Mesenchymal stem cell (in vitro differentiated cells and primary cell): ENCODE results near the gene PCED1B.

Source experiments
- DNase-seq: peaks from one replicate; pipeline ENCODE4 v3.0.0-alpha.2; 2013
- H2AFZ ChIP-seq: one replicate; pipeline ENCODE4 v1.6.1; 2013; ENCODE audit warnings: low read depth, mild to moderate bottlenecking, control low read depth, inconsistent platforms, low read length, moderate library complexity
- H2AK5ac ChIP-seq: 2 replicates; pipeline ENCODE4 v1.6.1; 2013; ENCODE audit warnings: low read length, moderate library complexity, mild to moderate bottlenecking, inconsistent platforms; ENCODE audit not compliant: severe bottlenecking
- H2BK120ac ChIP-seq: one replicate; pipeline ENCODE4 v1.6.1; 2013; ENCODE audit warnings: low read depth, mild to moderate bottlenecking, inconsistent platforms, low read length, moderate library complexity
- H2BK12ac ChIP-seq, 2 experiments: one replicate each; pipeline ENCODE4 v1.6.1; 2013; ENCODE audit warnings: inconsistent platforms in 2 of 2, low read length in 2 of 2, mild to moderate bottlenecking in 2 of 2, moderate library complexity in 2 of 2, control low read depth in 1 of 2
- H2BK15ac ChIP-seq: one replicate; pipeline ENCODE4 v1.6.1; 2013; ENCODE audit warnings: mild to moderate bottlenecking, low read depth, inconsistent platforms; ENCODE audit not compliant: poor library complexity, severe bottlenecking
- H2BK5ac ChIP-seq: 2 replicates; pipeline ENCODE4 v1.6.1; 2013; ENCODE audit warnings: low read depth, mild to moderate bottlenecking, low read length, control low read depth, inconsistent platforms; ENCODE audit not compliant: poor library complexity, severe bottlenecking
- H3K14ac ChIP-seq, 2 experiments: one replicate each; pipeline ENCODE4 v1.6.1; 2013; ENCODE audit warnings: inconsistent platforms in 2 of 2, low read length in 2 of 2, control low read depth in 1 of 2, mild to moderate bottlenecking in 1 of 2, moderate library complexity in 1 of 2
- H3K18ac ChIP-seq, 2 experiments: one replicate each; pipeline ENCODE4 v1.6.1; 2013; ENCODE audit warnings: inconsistent platforms in 2 of 2, low read length in 2 of 2, control low read depth in 1 of 2, low read depth in 1 of 2, mild to moderate bottlenecking in 1 of 2
- H3K23ac ChIP-seq, 2 experiments: one replicate each; pipeline ENCODE4 v1.6.1; 2013; ENCODE audit warnings: inconsistent platforms in 2 of 2, low read length in 2 of 2, mild to moderate bottlenecking in 2 of 2, moderate library complexity in 2 of 2, control low read depth in 1 of 2
- H3K27ac ChIP-seq: 2 replicates; pipeline ENCODE4 v1.5.1; 2013; ENCODE audit warnings: mild to moderate bottlenecking, moderate library complexity, low read length, control low read depth, inconsistent platforms; ENCODE audit not compliant: poor library complexity, severe bottlenecking
- H3K27me3 ChIP-seq, 2 experiments: 2 replicates each; pipeline versions ENCODE4 v1.6.1 to v1.7.0; 2013; ENCODE audit warnings: low read length in 2 of 2, mild to moderate bottlenecking in 2 of 2, moderate library complexity in 2 of 2, control low read depth in 1 of 2, inconsistent platforms in 1 of 2; ENCODE audit not compliant: control insufficient read depth in 1 of 2, insufficient read depth in 1 of 2
- H3K36me3 ChIP-seq, 2 experiments: 2 replicates each; pipeline versions ENCODE4 v1.6.1 to v1.7.0; 2013; ENCODE audit warnings: low read length in 2 of 2, control low read depth in 1 of 2, inconsistent platforms in 1 of 2, low read depth in 1 of 2, mild to moderate bottlenecking in 1 of 2; ENCODE audit not compliant: insufficient read depth in 2 of 2, control insufficient read depth in 1 of 2
- H3K4ac ChIP-seq, 2 experiments: one replicate each; pipeline ENCODE4 v1.6.1; 2013; ENCODE audit warnings: inconsistent platforms in 2 of 2, low read length in 2 of 2, mild to moderate bottlenecking in 2 of 2, moderate library complexity in 2 of 2, control low read depth in 1 of 2, low read depth in 1 of 2
- H3K4me1 ChIP-seq: 2 replicates; pipeline ENCODE4 v1.6.1; 2013; ENCODE audit warnings: low read depth, low read length, control low read depth; ENCODE audit not compliant: control insufficient read depth, insufficient read depth
- H3K4me2 ChIP-seq: 2 replicates; pipeline ENCODE4 v1.6.1; 2013; ENCODE audit warnings: low read length, mild to moderate bottlenecking, inconsistent platforms; ENCODE audit not compliant: poor library complexity, severe bottlenecking
- H3K4me3 ChIP-seq, 2 experiments: 2 replicates each; pipeline versions ENCODE4 v1.5.1 to v1.7.0; 2013; ENCODE audit warnings: low read length in 2 of 2, mild to moderate bottlenecking in 2 of 2, control low read depth in 1 of 2, low read depth in 1 of 2; ENCODE audit not compliant: insufficient read depth in 1 of 2
- H3K79me1 ChIP-seq: replicated peaks from 2 replicates; pipeline ENCODE4 v1.6.1; 2013; ENCODE audit warnings: mild to moderate bottlenecking, control low read depth, low read length, inconsistent platforms; ENCODE audit not compliant: poor library complexity, severe bottlenecking
- H3K9ac ChIP-seq: 2 replicates; pipeline ENCODE4 v1.7.0; 2013; ENCODE audit warnings: mild to moderate bottlenecking, low read length, moderate library complexity
- H3K9me3 ChIP-seq: 2 replicates; pipeline ENCODE4 v1.7.0; 2013; ENCODE audit warnings: mild to moderate bottlenecking, low read length; ENCODE audit not compliant: control insufficient read depth
- H4K8ac ChIP-seq: one replicate; pipeline ENCODE4 v1.6.1; 2013; ENCODE audit warnings: inconsistent platforms, mild to moderate bottlenecking, low read length, moderate library complexity
- H4K91ac ChIP-seq: one replicate; pipeline ENCODE4 v1.6.1; 2013; ENCODE audit warnings: mild to moderate bottlenecking, low read length, inconsistent platforms
- WGBS: methylation state at CpG from one replicate; pipeline ENCODE4 v1.1.7; 2013; ENCODE audit warnings: mixed read lengths; 5-methylcytosine and 5-hydroxymethylcytosine counted together

The PCED1B gene

DNA sequence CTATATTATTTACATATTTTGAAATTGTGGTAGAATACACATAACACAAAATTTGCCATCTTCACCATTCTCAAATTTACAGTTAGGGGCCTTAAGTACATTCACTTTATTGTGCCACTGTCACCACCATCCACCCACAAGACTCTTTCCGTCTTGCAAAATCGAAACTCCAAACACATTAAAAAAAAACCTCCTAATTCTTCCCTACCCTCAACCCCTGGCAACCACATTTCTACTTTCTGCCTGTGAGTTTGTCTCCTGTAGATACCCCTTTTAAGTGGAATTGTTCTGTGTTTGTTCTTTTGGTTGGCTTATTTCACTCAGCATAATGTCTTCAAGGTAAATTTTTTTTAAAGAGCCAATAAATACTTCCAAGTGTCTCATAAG, 32.0 kb downstream of the PCED1B start:
- no peaks in the 10 kb centered on the region for H3K79me1 ChIP-seq
- no peak overlapping the region for H4K91ac ChIP-seq
- no peak overlapping the region for H4K8ac ChIP-seq
- H3K9me3 ChIP-seq: no peaks in the 10 kb centered on the region
- no peak overlapping the region for H3K23ac ChIP-seq
- no peak overlapping the region for H2BK15ac ChIP-seq
- no peak overlapping the region for H2BK120ac ChIP-seq
- no peak overlapping the region for H3K18ac ChIP-seq
- no peak for DNase-seq
- no peak overlapping the region for H3K14ac ChIP-seq
- no peak overlapping the region for H3K4ac ChIP-seq
- no peak overlapping the region for H3K4me2 ChIP-seq
- H2BK12ac ChIP-seq: no peak overlapping the region
- no peaks in the 10 kb centered on the region for H3K27me3 ChIP-seq
- 91% methylated on average over 2 of the region's 2 CpGs for WGBS
- H3K4me3 ChIP-seq: no peak overlapping the region
- no peak overlapping the region for H2BK5ac ChIP-seq
- H3K9ac ChIP-seq: no peak overlapping the region
- H3K36me3 ChIP-seq: no peaks in the 10 kb centered on the region
- H2AFZ ChIP-seq: no peak overlapping the region
- no peak overlapping the region for H3K27ac ChIP-seq
- H3K4me1 ChIP-seq: no peaks in the 10 kb centered on the region
- H2AK5ac ChIP-seq: no peak overlapping the region

GRCh38 chr12:47111854-47112253, 32.4 kb downstream of the PCED1B start:
- Histone ChIP-seq H3K23ac (no peak overlapping the region), H2BK5ac (no peak overlapping the region), H3K36me3 (no peaks in the 10 kb centered on the region), H2BK12ac (no peak overlapping the region), H2AK5ac (no peak overlapping the region), H4K8ac (no peak overlapping the region), H3K9me3 (no peaks in the 10 kb centered on the region), H3K4me3 (no peak overlapping the region), H4K91ac (no peak overlapping the region), H3K4ac (no peak overlapping the region), H2BK120ac (no peak overlapping the region), H2AFZ (no peak overlapping the region), H3K79me1 (no peaks in the 10 kb centered on the region), H3K14ac (no peak overlapping the region), H2BK15ac (no peak overlapping the region), H3K27me3 (no peaks in the 10 kb centered on the region), H3K9ac (no peak overlapping the region), H3K27ac (no peak overlapping the region), H3K18ac (no peak overlapping the region), H3K4me1 (no peaks in the 10 kb centered on the region), H3K4me2 (no peak overlapping the region)
- DNase-seq: no peak
- 86% methylated on average over 4 of the region's 6 CpGs for WGBS

DNA sequence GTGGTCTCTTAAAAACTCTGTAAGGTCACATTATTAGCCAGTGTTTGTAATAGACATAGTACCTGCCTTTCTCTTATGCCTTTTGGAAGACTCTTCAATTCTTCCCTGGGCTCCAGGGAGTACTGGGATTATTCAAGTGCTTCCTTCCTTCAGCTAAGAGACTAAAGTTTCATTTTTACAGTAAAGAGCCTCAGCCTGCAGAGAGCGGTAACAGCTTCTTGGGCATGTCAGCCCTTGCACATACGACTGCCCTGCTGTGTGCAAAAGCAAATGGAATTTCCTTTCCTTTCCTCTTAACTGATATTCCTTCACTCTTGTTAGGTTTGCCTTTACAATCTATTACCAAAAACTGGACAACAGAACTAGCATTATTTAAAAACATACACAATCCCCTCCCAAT, 33.3 kb downstream of the PCED1B start:
- Histone ChIP-seq H3K4ac (no peak overlapping the region), H3K9ac (no peak overlapping the region), H2BK5ac (no peak overlapping the region), H4K8ac (no peak overlapping the region), H3K36me3 (no peaks in the 10 kb centered on the region), H2BK15ac (no peak overlapping the region), H3K4me3 (no peak overlapping the region), H3K9me3 (no peaks in the 10 kb centered on the region), H3K23ac (no peak overlapping the region), H4K91ac (no peak overlapping the region), H3K14ac (no peak overlapping the region), H3K27me3 (no peaks in the 10 kb centered on the region), H2AK5ac (no peak overlapping the region), H3K4me1 (no peaks in the 10 kb centered on the region), H2BK12ac (no peak overlapping the region), H3K27ac (no peak overlapping the region), H2AFZ (no peak overlapping the region), H3K79me1 (no peaks in the 10 kb centered on the region), H3K4me2 (no peak overlapping the region), H3K18ac (no peak overlapping the region), H2BK120ac (no peak overlapping the region)
- DNase-seq: no peak
- WGBS: 83% methylated on average over 2 of the region's 2 CpGs

- H3K9ac ChIP-seq: no peak overlapping the region
- peak overlapping the region in 1 of 2 experiments; percentile 66 for H2BK12ac ChIP-seq
- no peak overlapping the region for H3K14ac ChIP-seq
- no peak overlapping the region for H2BK5ac ChIP-seq
- H3K27me3 ChIP-seq: no peaks in the 10 kb centered on the region
- no peak overlapping the region for H3K4me2 ChIP-seq
- no peaks in the 10 kb centered on the region for H3K4me1 ChIP-seq
- H2AK5ac ChIP-seq: no peak overlapping the region
- H3K4ac ChIP-seq: no peak overlapping the region
- no peak overlapping the region for H3K27ac ChIP-seq
- DNase-seq: no peak
- no peak overlapping the region for H3K4me3 ChIP-seq
- no peaks in the 10 kb centered on the region for H3K79me1 ChIP-seq
- no peak overlapping the region for H4K91ac ChIP-seq
- no peak overlapping the region for H3K23ac ChIP-seq
- H2BK120ac ChIP-seq: no peak overlapping the region
- peak overlapping the region; percentile 54 for H4K8ac ChIP-seq
- no peaks in the 10 kb centered on the region for H3K36me3 ChIP-seq
- no peak overlapping the region for H3K18ac ChIP-seq
- 79% methylated on average over 3 of the region's 5 CpGs for WGBS
- H2BK15ac ChIP-seq: no peak overlapping the region
- H3K9me3 ChIP-seq: no peaks in the 10 kb centered on the region
- H2AFZ ChIP-seq: no peak overlapping the region
Observed at GRCh38 chr12:47114481-47114892, 35.1 kb downstream of the PCED1B start.
